ENCODE data around the gene ZMIZ1.

Gene ZMIZ1

GRCh38 chr10:79304479-79305087 lies 235.8 kb downstream of the ZMIZ1 start:
- no peak for TF ChIP-seq MAX (IDR thresholded peaks at IDR 0.05; ENCODE audit: low read depth, low read length)
- no peak for TF ChIP-seq POLR2A (IDR thresholded peaks at IDR 0.05; ENCODE audit: extremely low read depth, insufficient read length)
- no peak for TF ChIP-seq CTCF (IDR thresholded peaks at IDR 0.05; ENCODE audit: low read depth, low read length)
- TF ChIP-seq MYC (IDR thresholded peaks at IDR 0.05; ENCODE audit: low read depth, low read length): no peak
- H3K4me3 ChIP-seq (ENCODE audit: low read depth, low read length): no peak overlapping the region
- no peak for DNase-seq (ENCODE audit: low read depth)

GRCh38 chr10:79305515-79305914 lies 236.7 kb downstream of the ZMIZ1 start:
- no peak overlapping the region for H3K4me3 ChIP-seq (ENCODE audit: low read depth, low read length)
- DNase-seq (ENCODE audit: low read depth): no peak
- no peak for TF ChIP-seq MYC (IDR thresholded peaks at IDR 0.05; ENCODE audit: low read depth, low read length)
- TF ChIP-seq CTCF (IDR thresholded peaks at IDR 0.05; ENCODE audit: low read depth, low read length): no peak
- TF ChIP-seq POLR2A (IDR thresholded peaks at IDR 0.05; ENCODE audit: extremely low read depth, insufficient read length): no peak
- TF ChIP-seq MAX (IDR thresholded peaks at IDR 0.05; ENCODE audit: low read depth, low read length): no peak

GRCh38 chr10:79305988-79306387 lies 237.2 kb downstream of the ZMIZ1 start:
- H3K4me3 ChIP-seq (ENCODE audit: low read depth, low read length): no peak overlapping the region
- TF ChIP-seq POLR2A (IDR thresholded peaks at IDR 0.05; ENCODE audit: extremely low read depth, insufficient read length) (no peak), CTCF (IDR thresholded peaks at IDR 0.05; ENCODE audit: low read depth, low read length) (no peak), MAX (IDR thresholded peaks at IDR 0.05; ENCODE audit: low read depth, low read length) (no peak), MYC (IDR thresholded peaks at IDR 0.05; ENCODE audit: low read depth, low read length) (no peak)
- DNase-seq (ENCODE audit: low read depth): no peak

GRCh38 chr10:79306644-79307220 lies 238.0 kb downstream of the ZMIZ1 start:
- no peak for TF ChIP-seq CTCF (IDR thresholded peaks at IDR 0.05; ENCODE audit: low read depth, low read length)
- no peak for TF ChIP-seq MYC (IDR thresholded peaks at IDR 0.05; ENCODE audit: low read depth, low read length)
- no peak for TF ChIP-seq MAX (IDR thresholded peaks at IDR 0.05; ENCODE audit: low read depth, low read length)
- TF ChIP-seq POLR2A (IDR thresholded peaks at IDR 0.05; ENCODE audit: extremely low read depth, insufficient read length): no peak
- no peak for DNase-seq (ENCODE audit: low read depth)
- no peak overlapping the region for H3K4me3 ChIP-seq (ENCODE audit: low read depth, low read length)

GRCh38 chr10:79308016-79308415 lies 239.2 kb downstream of the ZMIZ1 start:
- no peak overlapping the region for H3K4me3 ChIP-seq (ENCODE audit: low read depth, low read length)
- no peak for DNase-seq (ENCODE audit: low read depth)
- TF ChIP-seq CTCF (IDR thresholded peaks at IDR 0.05; ENCODE audit: low read depth, low read length) (no peak), MAX (IDR thresholded peaks at IDR 0.05; ENCODE audit: low read depth, low read length) (no peak), MYC (IDR thresholded peaks at IDR 0.05; ENCODE audit: low read depth, low read length) (no peak), POLR2A (IDR thresholded peaks at IDR 0.05; ENCODE audit: extremely low read depth, insufficient read length) (no peak)

Measured in NB4 (cell line).